Panc1 (cell line): ENCODE measurements around the gene COMMD1.

ENCODE experiments used
- CTCF ChIP-seq: fragments of 450-650 bp; IDR thresholded peaks from 2 replicates; pipeline ENCODE4 v1.5.1; 2017; ENCODE audit warnings: mild to moderate bottlenecking
- POLR2AphosphoS5 ChIP-seq: IDR thresholded peaks from 2 replicates; pipeline ENCODE4 v1.6.1; 2012; ENCODE audit warnings: mild to moderate bottlenecking, low read depth, low read length, moderate library complexity
- REST ChIP-seq, 2 experiments: IDR thresholded peaks; 2 replicates each; pipeline ENCODE4 v1.6.1; 2011 to 2012; ENCODE audit warnings: low read depth in 2 of 2, control low read depth in 1 of 2, low read length in 1 of 2, mild to moderate bottlenecking in 1 of 2, moderate library complexity in 1 of 2; ENCODE audit not compliant: insufficient read depth in 1 of 2
- SIN3A ChIP-seq: IDR thresholded peaks from 2 replicates; pipeline ENCODE4 v1.6.1; 2012; ENCODE audit warnings: low read depth, mild to moderate bottlenecking, low read length, moderate library complexity, borderline replicate concordance; ENCODE audit not compliant: insufficient read depth

GRCh38 chr2:61949714-61950560 lies 44.5 kb downstream of the COMMD1 start:
- no peak for TF ChIP-seq CTCF
- TF ChIP-seq SIN3A = no peak
- TF ChIP-seq POLR2AphosphoS5 = no peak
- no peak for TF ChIP-seq REST (IDR thresholded peaks at IDR 0.05; ENCODE audit: insufficient read depth in 1 of 2, low read depth in 2 of 2, low read length in 1 of 2)
